Measurements from ENCODE around the gene CD109.
"Not testable (repeated sequence)": the region's sequence is repeated elsewhere in the genome, so short reads cannot be mapped to it uniquely, and the experiment has no call there.

The CD109 gene

GRCh38 chr6:73722318-73723060 lies 26.5 kb downstream of the CD109 start:
- TF ChIP-seq CTCF (conservative IDR thresholded peaks at IDR 0.05) (no peak), ZFX (IDR thresholded peaks at IDR 0.05) (no peak)

GRCh38 chr6:73723480-73723879 lies 27.5 kb downstream of the CD109 start:
- H3K27ac ChIP-seq: not testable (repeated sequence)

More at GRCh38 chr6:73722318-73723060, 26.5 kb downstream of the CD109 start:
- H3K27ac ChIP-seq: no peak overlapping the region

GRCh38 chr6:73724389-73724788 lies 28.4 kb downstream of the CD109 start:
- TF ChIP-seq ZFX (IDR thresholded peaks at IDR 0.05): no peak
- TF ChIP-seq CTCF (conservative IDR thresholded peaks at IDR 0.05): no peak
- no peak overlapping the region for H3K27ac ChIP-seq

- H3K27ac ChIP-seq: not testable (repeated sequence)
These were observed 29.2 kb downstream of the CD109 start for GRCh38 chr6:73725192-73725591.

GRCh38 chr6:73727114-73727513 lies 31.1 kb downstream of the CD109 start:
- H3K27ac ChIP-seq: no peak overlapping the region
- TF ChIP-seq ZFX (IDR thresholded peaks at IDR 0.05) (no peak), CTCF (conservative IDR thresholded peaks at IDR 0.05) (no peak)

- TF ChIP-seq ZFX (IDR thresholded peaks at IDR 0.05) (no peak), CTCF (conservative IDR thresholded peaks at IDR 0.05) (no peak)
- H3K27ac ChIP-seq: no peak overlapping the region
These were observed 32.7 kb downstream of the CD109 start for GRCh38 chr6:73728548-73729205.

- H3K27ac ChIP-seq: no peak overlapping the region
- TF ChIP-seq ZFX (IDR thresholded peaks at IDR 0.05) (no peak), CTCF (conservative IDR thresholded peaks at IDR 0.05) (no peak)
These were observed 35.3 kb downstream of the CD109 start for GRCh38 chr6:73731285-73731684.

GRCh38 chr6:73732845-73733675 lies 37.1 kb downstream of the CD109 start:
- no peak for TF ChIP-seq ZFX (IDR thresholded peaks at IDR 0.05)
- TF ChIP-seq CTCF (conservative IDR thresholded peaks at IDR 0.05): peak; percentile 88
- H3K27ac ChIP-seq: no peak overlapping the region

Data from C4-2B (cell line).